ENCODE results near the gene HLA-DOA. TPM values are rescaled to one million over a fixed set of nuclear protein-coding genes. Genes with fewer than 3 reads are reported as not detected.
A peak's percentile ranks its signal among the peaks of the same experiment; 100 is the strongest.

HLA-DOA gene
- total RNA-seq (ENCODE audit: low replicate concordance): not detected in 2 replicates

DNA sequence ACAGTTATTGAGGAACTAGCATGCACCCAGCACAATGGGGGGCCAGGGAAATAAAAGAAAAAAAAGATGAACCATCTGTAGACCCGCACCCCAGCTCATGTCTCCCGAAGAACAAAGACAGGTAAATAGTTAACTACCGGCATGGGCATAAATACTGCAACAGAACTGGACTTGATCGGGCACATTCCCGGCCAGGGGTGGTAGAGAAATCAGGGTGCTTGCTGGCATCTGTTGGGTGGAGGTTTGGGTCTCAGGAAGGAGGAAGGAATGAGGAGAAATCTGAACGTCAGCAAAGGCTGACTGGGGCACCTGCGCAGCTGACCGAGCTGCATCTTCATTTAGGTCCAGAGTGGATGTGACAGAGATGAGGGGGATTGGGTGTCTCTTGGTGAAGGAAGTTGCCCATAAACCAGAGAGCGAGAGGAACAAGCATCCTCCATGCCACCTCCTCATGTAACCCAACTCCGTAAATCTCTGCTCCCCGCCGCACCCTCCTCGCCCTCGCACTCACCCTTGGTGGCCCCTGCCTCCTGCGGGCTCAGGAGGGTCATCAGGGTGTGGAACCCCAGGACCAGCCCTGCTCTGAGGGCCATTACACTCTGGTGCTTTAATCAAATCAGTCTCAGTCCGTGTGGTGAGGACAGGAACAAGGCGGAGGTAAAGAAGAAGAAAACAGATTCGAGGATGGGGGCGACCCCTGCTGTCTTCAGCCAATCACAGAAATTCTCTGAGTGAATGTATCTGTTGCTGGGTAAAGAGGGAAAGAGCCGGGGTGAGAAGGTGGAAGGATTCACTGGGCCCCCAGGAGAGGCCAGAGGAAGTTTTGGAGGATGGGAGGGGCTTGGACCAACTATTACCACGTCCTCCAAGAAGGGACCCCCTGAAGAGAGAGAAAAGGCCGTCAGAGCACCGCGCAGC is at the start of gene HLA-DOA:
Gene HLA-DOA, minus strand, starts transcription at position 648 of the 918 bp plus-strand sequence.
- H3K4me3 ChIP-seq (ENCODE audit: low read depth, low read length): no peak within 1 kb of the TSS
- DNase-seq (ENCODE audit: low read depth): peak; percentile 2
- TF ChIP-seq, protein P1, sequence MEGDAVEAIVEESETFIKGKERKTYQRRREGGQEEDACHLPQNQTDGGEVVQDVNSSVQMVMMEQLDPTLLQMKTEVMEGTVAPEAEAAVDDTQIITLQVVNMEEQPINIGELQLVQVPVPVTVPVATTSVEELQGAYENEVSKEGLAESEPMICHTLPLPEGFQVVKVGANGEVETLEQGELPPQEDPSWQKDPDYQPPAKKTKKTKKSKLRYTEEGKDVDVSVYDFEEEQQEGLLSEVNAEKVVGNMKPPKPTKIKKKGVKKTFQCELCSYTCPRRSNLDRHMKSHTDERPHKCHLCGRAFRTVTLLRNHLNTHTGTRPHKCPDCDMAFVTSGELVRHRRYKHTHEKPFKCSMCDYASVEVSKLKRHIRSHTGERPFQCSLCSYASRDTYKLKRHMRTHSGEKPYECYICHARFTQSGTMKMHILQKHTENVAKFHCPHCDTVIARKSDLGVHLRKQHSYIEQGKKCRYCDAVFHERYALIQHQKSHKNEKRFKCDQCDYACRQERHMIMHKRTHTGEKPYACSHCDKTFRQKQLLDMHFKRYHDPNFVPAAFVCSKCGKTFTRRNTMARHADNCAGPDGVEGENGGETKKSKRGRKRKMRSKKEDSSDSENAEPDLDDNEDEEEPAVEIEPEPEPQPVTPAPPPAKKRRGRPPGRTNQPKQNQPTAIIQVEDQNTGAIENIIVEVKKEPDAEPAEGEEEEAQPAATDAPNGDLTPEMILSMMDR (IDR thresholded peaks at IDR 0.05; ENCODE audit: insufficient read depth, low read length): no peak

DNA sequence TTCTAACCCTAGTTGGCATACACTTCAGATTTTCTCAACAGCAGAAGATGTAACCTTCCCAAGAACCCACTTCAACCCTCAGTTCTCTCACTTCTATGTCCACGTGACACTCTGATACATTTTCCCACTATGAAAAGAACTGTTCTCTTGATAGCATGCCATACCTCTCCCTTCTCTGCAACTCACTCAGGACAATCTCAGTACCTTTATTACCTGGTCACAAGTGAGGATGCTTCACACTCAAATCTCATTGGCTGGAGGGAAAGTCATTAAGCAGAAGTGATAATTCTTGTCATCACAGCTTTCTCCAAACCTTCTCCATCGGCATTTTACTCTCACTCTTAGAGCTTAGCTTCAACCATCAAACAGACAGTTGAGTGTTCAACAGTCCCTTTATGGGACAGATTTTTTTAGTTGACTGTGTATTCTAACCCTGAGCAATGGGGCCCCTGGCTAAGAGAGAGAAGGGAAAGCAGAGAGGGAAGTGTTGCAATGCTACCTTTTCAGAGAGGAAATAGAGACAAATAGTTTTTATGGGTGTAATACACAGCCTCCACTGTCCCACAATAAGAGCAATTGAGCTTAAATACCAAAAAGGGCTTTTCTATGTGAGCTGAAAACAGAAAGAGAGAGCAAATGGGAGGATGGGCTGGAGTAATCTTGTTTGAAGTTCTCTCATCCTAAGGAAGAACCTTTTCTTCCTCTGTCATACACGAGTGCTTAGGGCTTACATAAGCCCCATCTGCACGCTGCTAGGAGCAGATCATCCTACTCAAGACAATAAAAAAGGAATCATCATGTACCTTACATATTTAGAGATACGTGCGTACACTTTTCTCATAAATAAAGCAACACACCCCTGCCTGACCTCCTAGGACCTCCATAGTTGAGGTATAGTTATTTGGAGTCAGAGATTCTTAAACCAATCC is 48.1 kb upstream of the HLA-DOA start:
- no peak overlapping the region for H3K4me3 ChIP-seq (ENCODE audit: low read depth, low read length)
- TF ChIP-seq, protein P1 (IDR thresholded peaks at IDR 0.05; ENCODE audit: insufficient read depth, low read length): no peak
- DNase-seq (ENCODE audit: low read depth): no peak

DNA sequence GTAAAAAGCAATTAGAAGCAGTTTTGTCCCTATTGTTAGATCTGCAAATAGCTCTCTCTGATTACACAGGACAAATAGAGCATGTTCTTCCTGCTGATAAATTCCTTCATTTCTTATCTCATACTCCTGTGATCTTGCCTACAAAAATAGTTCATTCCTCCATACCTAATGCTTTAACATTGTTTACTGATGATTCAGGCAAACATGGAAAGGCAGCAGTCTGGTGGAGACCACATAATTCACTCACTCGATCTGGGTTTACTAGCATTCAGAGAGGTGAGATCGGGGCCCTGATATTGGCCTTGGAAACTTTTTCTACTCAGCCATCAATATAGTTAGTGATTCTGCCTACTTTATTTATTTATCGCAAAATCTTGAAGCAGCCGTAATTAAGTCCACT is 43.8 kb upstream of the HLA-DOA start:
- DNase-seq (ENCODE audit: low read depth): no peak
- TF ChIP-seq, protein P1 (IDR thresholded peaks at IDR 0.05; ENCODE audit: insufficient read depth, low read length): no peak
- H3K4me3 ChIP-seq (ENCODE audit: low read depth, low read length): no peak overlapping the region

DNA sequence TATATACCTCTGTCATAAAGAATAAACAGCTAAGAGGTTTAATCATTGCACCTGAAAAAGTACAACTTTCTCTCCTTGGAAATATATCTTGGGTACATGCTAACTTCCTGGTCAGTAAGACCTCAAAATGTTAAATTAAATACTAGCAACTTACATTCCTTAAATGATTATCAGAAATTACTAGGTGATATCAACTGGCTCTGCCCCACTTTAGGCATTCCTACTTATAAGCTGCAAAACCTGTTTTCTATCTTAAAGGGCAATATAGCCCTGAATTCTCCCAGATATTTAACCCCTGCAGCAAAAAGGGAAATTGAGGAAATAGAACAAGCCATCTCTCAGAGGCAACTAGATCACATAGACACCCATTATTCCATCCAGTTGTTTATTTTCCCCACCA is 43.2 kb upstream of the HLA-DOA start:
- DNase-seq (ENCODE audit: low read depth): no peak
- no peak overlapping the region for H3K4me3 ChIP-seq (ENCODE audit: low read depth, low read length)
- TF ChIP-seq, protein P1 (IDR thresholded peaks at IDR 0.05; ENCODE audit: insufficient read depth, low read length): no peak

DNA sequence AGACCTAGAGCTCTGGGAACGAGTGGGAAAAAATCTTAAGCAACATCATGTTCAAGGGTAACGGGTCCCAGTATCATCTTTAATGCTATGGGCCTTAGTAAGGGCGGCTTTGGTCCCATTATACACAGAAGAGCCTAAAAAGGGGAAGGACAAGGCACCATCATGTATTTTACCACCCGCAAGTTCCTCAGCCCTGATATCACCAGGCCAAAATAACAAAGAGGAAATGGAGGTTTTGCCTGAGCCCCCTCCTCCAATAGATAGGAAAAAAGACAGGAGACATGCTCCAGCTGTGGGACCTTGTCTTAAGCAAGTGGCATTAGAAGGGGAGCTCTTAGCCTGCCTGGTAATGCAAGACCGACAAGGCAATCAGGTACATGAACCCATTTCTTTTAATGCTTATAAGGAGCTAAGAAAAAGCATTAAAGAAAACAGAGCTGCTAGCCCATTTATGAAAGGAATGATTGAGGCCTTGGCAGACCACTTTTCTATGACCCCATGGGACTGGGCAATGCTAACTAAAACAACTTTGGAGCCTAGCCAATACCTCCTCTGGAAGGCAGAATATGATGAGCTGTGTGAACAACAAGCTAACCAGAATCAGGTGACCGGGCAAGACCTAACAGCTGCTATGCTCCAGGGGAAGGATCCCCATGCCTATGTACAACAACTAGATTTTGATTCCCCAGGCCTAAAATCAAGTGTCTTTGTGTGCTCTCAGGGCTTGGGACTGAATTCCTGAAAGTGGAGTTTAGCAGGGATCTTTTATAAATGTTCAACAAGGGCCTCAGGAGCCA is 40.8 kb upstream of the HLA-DOA start:
- no peak overlapping the region for H3K4me3 ChIP-seq (ENCODE audit: low read depth, low read length)
- no peak for DNase-seq (ENCODE audit: low read depth)
- TF ChIP-seq, protein P1 (IDR thresholded peaks at IDR 0.05; ENCODE audit: insufficient read depth, low read length): no peak

Data from fibroblast of the aortic adventitia (primary cell).